SU-DHL-6 (cell line): ENCODE results near the gene RPL22.

Experiments used
- H2AFZ ChIP-seq: fragments of 200-600 bp; sonication (generic); 2 replicates; pipeline ENCODE4 v1.6.1; 2014; ENCODE audit warnings: low read depth, mild to moderate bottlenecking, moderate library complexity, mixed read lengths, antibody characterized with exemption, low read length; ENCODE audit not compliant: severe bottlenecking
- H3F3A ChIP-seq: fragments of 200-600 bp; shearing (Covaris generic); 2 replicates; pipeline ENCODE4 v1.6.0; 2016; ENCODE audit warnings: antibody characterized with exemption, mild to moderate bottlenecking; ENCODE audit not compliant: insufficient read depth
- H3K27ac ChIP-seq: fragments of 200-600 bp; sonication (generic); 2 replicates; pipeline ENCODE4 v1.5.1; 2016; ENCODE audit warnings: low read depth, mild to moderate bottlenecking, low read length, moderate library complexity, mixed read lengths
- H3K27me3 ChIP-seq: fragments of 200-600 bp; sonication (generic), shearing (Covaris generic); 2 replicates; pipeline ENCODE4 v1.6.0; 2014; ENCODE audit warnings: mild to moderate bottlenecking, low read length
- H3K36me3 ChIP-seq: fragments of 200-600 bp; sonication (generic); 2 replicates; pipeline ENCODE4 v1.6.1; 2014; ENCODE audit warnings: mild to moderate bottlenecking, low read length, mixed read lengths
- H3K4me2 ChIP-seq: fragments of 300-600, 200-600 bp; shearing (Covaris generic), sonication (generic); 2 replicates; pipeline ENCODE4 v1.6.0; 2014; ENCODE audit warnings: low read length, low read depth, mild to moderate bottlenecking; ENCODE audit not compliant: poor library complexity, severe bottlenecking
- H3K4me3 ChIP-seq: fragments of 200-600 bp; sonication (generic); 2 replicates; pipeline ENCODE4 v1.5.1; 2014; ENCODE audit warnings: antibody characterized with exemption, low read length, mild to moderate bottlenecking, mixed read lengths; ENCODE audit not compliant: insufficient read depth, poor library complexity, severe bottlenecking
- H3K79me2 ChIP-seq: fragments of 200-600 bp; sonication (generic); 2 replicates; pipeline ENCODE4 v1.6.1; 2014; ENCODE audit warnings: mild to moderate bottlenecking, low read length, moderate library complexity; ENCODE audit not compliant: insufficient read depth
- H3K9ac ChIP-seq: fragments of 200-600 bp; sonication (generic); 2 replicates; pipeline ENCODE4 v1.7.0; 2014; ENCODE audit warnings: mild to moderate bottlenecking, low read length
- H3K9me2 ChIP-seq: fragments of 200-600 bp; sonication (generic); replicated peaks from 2 replicates; pipeline ENCODE4 v1.6.1; 2014; ENCODE audit warnings: low read length; ENCODE audit not compliant: insufficient read depth
- H3K9me3 ChIP-seq: fragments of 200-600 bp; sonication (generic); 2 replicates; pipeline ENCODE4 v1.6.1; 2014; ENCODE audit warnings: low read length, mixed read lengths; ENCODE audit not compliant: insufficient read depth
- H4K20me1 ChIP-seq: fragments of 200-600 bp; sonication (generic); 2 replicates; pipeline ENCODE4 v1.6.1; 2014; ENCODE audit warnings: low read depth, mild to moderate bottlenecking, antibody characterized with exemption, low read length, moderate library complexity, mixed read lengths
- CTCF ChIP-seq: fragments of 200-600 bp; sonication (generic); IDR thresholded peaks from one replicate; pipeline ENCODE4 v1.5.1; 2017; ENCODE audit warnings: antibody characterized with exemption, mild to moderate bottlenecking, low read length, moderate library complexity; ENCODE audit not compliant: insufficient read depth, poor library complexity, severe bottlenecking
- EZH2phosphoT487 ChIP-seq: fragments of 200-600 bp; sonication (generic), shearing (Covaris generic); conservative IDR thresholded peaks from 2 replicates; pipeline ENCODE4 v1.6.1; 2018; ENCODE audit warnings: mild to moderate bottlenecking, antibody characterized with exemption, low read length, moderate library complexity, mixed read lengths

RPL22 gene

GRCh38 chr1:6170742-6171201 is 28.6 kb downstream of the RPL22 start:
- no peak overlapping the region for H3K4me3 ChIP-seq
- H3K36me3 ChIP-seq, result no peaks in the 10 kb centered on the region
- no peaks in the 10 kb centered on the region for H3K9me3 ChIP-seq
- no peak overlapping the region for H3K4me2 ChIP-seq
- no peaks in the 10 kb centered on the region for H3K27me3 ChIP-seq
- no peaks in the 10 kb centered on the region for H3F3A ChIP-seq
- H3K79me2 ChIP-seq, result no peaks in the 10 kb centered on the region
- TF ChIP-seq EZH2phosphoT487, result no peak
- no peak for TF ChIP-seq CTCF
- H4K20me1 ChIP-seq, result no peaks in the 10 kb centered on the region
- no peak overlapping the region for H3K27ac ChIP-seq
- H3K9ac ChIP-seq, result no peak overlapping the region
- no peaks in the 10 kb centered on the region for H3K9me2 ChIP-seq
- no peak overlapping the region for H2AFZ ChIP-seq

- H3K4me2 ChIP-seq, result no peak overlapping the region
- TF ChIP-seq CTCF (no peak), EZH2phosphoT487 (no peak)
- H4K20me1 ChIP-seq, result no peaks in the 10 kb centered on the region
- no peaks in the 10 kb centered on the region for H3F3A ChIP-seq
- no peak overlapping the region for H3K27ac ChIP-seq
- no peaks in the 10 kb centered on the region for H3K79me2 ChIP-seq
- H3K9ac ChIP-seq, result no peak overlapping the region
- H3K27me3 ChIP-seq, result no peaks in the 10 kb centered on the region
- no peaks in the 10 kb centered on the region for H3K9me3 ChIP-seq
- H3K4me3 ChIP-seq, result no peak overlapping the region
- H3K9me2 ChIP-seq, result no peaks in the 10 kb centered on the region
- no peak overlapping the region for H2AFZ ChIP-seq
- H3K36me3 ChIP-seq, result no peaks in the 10 kb centered on the region
Measured at GRCh38 chr1:6170116-6170741, 29.2 kb downstream of the RPL22 start.

GRCh38 chr1:6168947-6169586 is 30.3 kb downstream of the RPL22 start:
- no peaks in the 10 kb centered on the region for H4K20me1 ChIP-seq
- H3K27me3 ChIP-seq, result no peaks in the 10 kb centered on the region
- H3K27ac ChIP-seq, result no peak overlapping the region
- H3K9me3 ChIP-seq, result no peaks in the 10 kb centered on the region
- H3K9me2 ChIP-seq, result no peaks in the 10 kb centered on the region
- TF ChIP-seq EZH2phosphoT487 (no peak), CTCF (no peak)
- no peak overlapping the region for H3K9ac ChIP-seq
- H2AFZ ChIP-seq, result no peak overlapping the region
- H3F3A ChIP-seq, result no peaks in the 10 kb centered on the region
- no peaks in the 10 kb centered on the region for H3K79me2 ChIP-seq
- H3K4me2 ChIP-seq, result no peak overlapping the region
- no peaks in the 10 kb centered on the region for H3K36me3 ChIP-seq
- no peak overlapping the region for H3K4me3 ChIP-seq
